Thyroid gland (tissue), 4 donors: ENCODE results near the gene TMEM183A.

Experiments
- CTCF ChIP-seq, 6 experiments: fragments of 200-600 bp in 3 of 6; fragments of 450-650 bp in 3 of 6; sonication (generic) in 3 of 6; IDR thresholded peaks; one replicate each; pipeline ENCODE4 v1.5.1; 2016 to 2019; ENCODE audit warnings: antibody characterized with exemption in 6 of 6, mild to moderate bottlenecking in 2 of 6, inconsistent platforms in 1 of 6, moderate library complexity in 1 of 6
- POLR2A ChIP-seq, 2 donors: fragments of 450-650 bp; IDR thresholded peaks; one replicate each; pipeline ENCODE4 v1.6.1; 2017; ENCODE audit warnings: antibody characterized with exemption in 2 of 2, mild to moderate bottlenecking in 2 of 2, moderate library complexity in 1 of 2

GRCh38 chr1:203000217-203000944 is 6.8 kb upstream of the TMEM183A start:
- TF ChIP-seq POLR2A (IDR thresholded peaks at IDR 0.05) (no peak), CTCF (IDR thresholded peaks at IDR 0.05) (no peak)
